Superior temporal gyrus (tissue), 1 donor: ENCODE results near the gene PDAP1.

Experiments used
- DNase-seq: peaks from one replicate; pipeline ENCODE4 v3.0.0-alpha.2; 2016; ENCODE audit errors: extremely low spot score

PDAP1 gene

GRCh38 chr7:99424932-99425730 is 16.7 kb upstream of the PDAP1 start:
- DNase-seq, result no peak

GRCh38 chr7:99422625-99423024 is 14.2 kb upstream of the PDAP1 start:
- no peak for DNase-seq

- no peak for DNase-seq
Observed at GRCh38 chr7:99422186-99422585, 13.8 kb upstream of the PDAP1 start.

GRCh38 chr7:99420986-99421385 is 12.6 kb upstream of the PDAP1 start:
- DNase-seq, result no peak

GRCh38 chr7:99420213-99420612 is 11.8 kb upstream of the PDAP1 start:
- no peak for DNase-seq

GRCh38 chr7:99419323-99420021 is 11.1 kb upstream of the PDAP1 start:
- DNase-seq, result no peak

- no peak for DNase-seq
Observed at GRCh38 chr7:99418260-99418659, 9.9 kb upstream of the PDAP1 start.

GRCh38 chr7:99415513-99416127 is 7.2 kb upstream of the PDAP1 start:
- peak; percentile 68 for DNase-seq

GRCh38 chr7:99410635-99411034 is 2.2 kb upstream of the PDAP1 start:
- DNase-seq, result no peak

GRCh38 chr7:99409806-99410205 is 1.4 kb upstream of the PDAP1 start:
- DNase-seq, result no peak

GRCh38 chr7:99409192-99409572 is 785 bp upstream of the PDAP1 start:
- no peak for DNase-seq

- peak; percentile 44 for DNase-seq
Observed at GRCh38 chr7:99407872-99408378, 472 bp downstream of the PDAP1 start.

- no peak for DNase-seq
Observed at GRCh38 chr7:99406557-99406956, 1.8 kb downstream of the PDAP1 start.

- no peak for DNase-seq
Observed at GRCh38 chr7:99404977-99405320, 3.4 kb downstream of the PDAP1 start.

GRCh38 chr7:99404235-99404976 is 4.0 kb downstream of the PDAP1 start:
- no peak for DNase-seq

GRCh38 chr7:99403764-99404163 is 4.6 kb downstream of the PDAP1 start:
- DNase-seq, result no peak

GRCh38 chr7:99402854-99403253 is 5.5 kb downstream of the PDAP1 start:
- DNase-seq, result no peak

- no peak for DNase-seq
Observed at GRCh38 chr7:99399597-99399996, 8.8 kb downstream of the PDAP1 start.

- DNase-seq, result no peak
Observed at GRCh38 chr7:99398891-99399445, 9.4 kb downstream of the PDAP1 start.

- no peak for DNase-seq
Observed at GRCh38 chr7:99397297-99397983, 11.0 kb downstream of the PDAP1 start.
